GM08714 (cell line): ENCODE measurements around the gene PDE2A.

Source experiments
- H3K4me3 ChIP-seq: fragments of 200-500 bp; sonication (Bioruptor generic); 2 replicates; pipeline ENCODE4 v1.5.1; 2014; ENCODE audit warnings: mild to moderate bottlenecking, low read length, inconsistent platforms
- ZNF274 ChIP-seq: IDR thresholded peaks from 2 replicates; pipeline ENCODE4 v1.6.1; 2012; ENCODE audit warnings: mild to moderate bottlenecking, low read depth, low read length

PDE2A gene

DNA sequence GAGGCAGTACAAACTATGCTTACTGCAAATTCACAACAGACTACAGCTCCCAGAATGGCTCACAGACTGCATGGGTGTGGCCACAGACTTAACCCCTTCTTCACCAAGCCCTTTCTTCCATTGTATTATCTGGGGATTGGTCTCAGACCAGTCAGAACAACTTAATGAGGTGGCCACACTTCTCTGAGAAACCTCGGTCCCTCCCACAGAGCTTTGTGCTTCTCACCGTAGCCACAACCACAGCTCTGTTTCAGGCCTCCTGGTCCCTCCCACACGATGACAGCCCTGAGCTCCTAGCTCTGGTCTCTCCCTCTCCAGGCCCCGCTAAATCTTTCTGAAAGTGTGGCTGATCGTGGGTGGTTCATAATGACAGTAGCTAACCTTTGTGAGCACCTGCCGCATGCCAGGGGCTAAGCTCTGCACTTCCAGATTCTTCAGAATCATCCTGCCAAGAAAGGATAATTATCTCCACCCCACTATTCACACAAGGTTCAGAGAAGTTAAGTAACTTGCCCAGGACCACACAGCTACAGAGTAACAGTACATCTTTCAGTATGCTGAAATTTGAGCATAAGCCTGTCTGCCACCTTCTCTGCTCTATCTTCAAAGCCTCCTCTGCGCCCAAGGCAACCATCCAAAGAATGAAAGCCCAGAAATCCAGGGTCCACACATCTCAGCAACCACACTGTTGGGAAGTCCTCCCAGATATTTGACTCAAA lies 5.4 kb downstream of the PDE2A start:
- H3K4me3 ChIP-seq, result no peak overlapping the region
- no peak for TF ChIP-seq ZNF274

DNA sequence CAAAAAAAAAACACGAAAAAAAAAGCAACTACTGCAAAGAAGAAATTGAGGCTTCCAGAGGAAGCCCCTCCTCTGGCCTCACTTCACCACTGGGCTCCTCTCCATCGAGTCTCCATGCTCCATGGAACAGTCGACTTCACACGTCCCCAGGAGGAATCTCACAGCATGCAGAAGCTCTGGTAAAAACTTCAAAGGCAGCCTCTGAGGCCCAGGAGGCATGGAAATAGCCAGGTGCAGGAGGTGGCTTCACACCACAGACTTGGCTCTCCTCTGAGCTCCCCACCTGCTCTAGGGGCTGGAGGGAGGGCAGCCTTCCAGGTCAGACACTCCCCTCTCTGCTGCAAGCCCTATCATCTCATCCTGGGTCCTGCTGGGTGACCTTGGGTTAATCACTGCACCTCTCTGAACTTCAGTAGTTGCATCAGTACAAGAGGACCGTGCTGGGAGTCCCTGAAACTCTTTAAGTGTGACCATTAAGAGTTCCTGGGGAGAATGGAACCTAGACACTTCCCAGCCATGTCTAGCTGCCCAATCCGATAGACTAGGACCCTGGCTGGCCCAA lies 8.2 kb downstream of the PDE2A start:
- TF ChIP-seq ZNF274, result no peak
- H3K4me3 ChIP-seq, result no peak overlapping the region

DNA sequence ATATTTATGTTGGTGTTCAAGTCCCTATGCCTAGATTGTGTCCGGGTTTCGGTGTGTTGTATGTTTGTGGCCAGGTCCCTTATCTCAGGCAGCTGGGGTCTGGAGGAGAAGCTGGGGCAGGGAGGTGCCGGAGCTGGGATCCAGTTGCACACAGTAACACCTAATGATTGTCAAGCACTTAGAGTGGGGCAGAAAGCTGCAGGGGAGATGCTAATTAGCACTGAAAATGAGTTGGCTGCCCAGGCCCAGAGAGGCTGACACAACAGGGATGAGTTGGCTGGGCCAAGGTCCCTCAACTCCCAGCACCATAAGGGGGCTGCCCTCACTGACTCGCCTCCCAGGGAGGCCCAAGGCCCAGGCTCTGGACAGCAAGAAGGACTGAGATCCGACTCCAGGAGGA lies 12.2 kb downstream of the PDE2A start:
- no peak for TF ChIP-seq ZNF274
- no peak overlapping the region for H3K4me3 ChIP-seq

DNA sequence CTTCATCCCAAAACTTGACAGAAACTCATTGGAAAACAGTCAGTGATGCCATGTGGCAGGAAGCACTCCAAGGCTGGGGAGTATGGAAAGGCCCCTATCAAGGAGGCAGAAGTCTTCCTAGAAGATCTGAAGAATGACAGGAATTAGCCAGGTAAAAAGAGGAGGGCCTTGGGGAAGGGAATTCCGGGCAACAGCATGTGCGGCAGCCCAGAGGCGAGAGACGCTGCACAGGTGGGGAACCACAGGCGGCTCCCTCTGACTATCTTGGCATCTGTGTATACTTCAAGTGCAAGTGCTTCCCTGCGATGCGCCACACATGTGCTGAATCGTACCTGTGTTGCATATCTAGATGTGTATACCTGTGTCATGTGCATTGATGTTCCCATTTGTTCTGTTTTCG lies 12.7 kb downstream of the PDE2A start:
- TF ChIP-seq ZNF274, result no peak
- no peak overlapping the region for H3K4me3 ChIP-seq

DNA sequence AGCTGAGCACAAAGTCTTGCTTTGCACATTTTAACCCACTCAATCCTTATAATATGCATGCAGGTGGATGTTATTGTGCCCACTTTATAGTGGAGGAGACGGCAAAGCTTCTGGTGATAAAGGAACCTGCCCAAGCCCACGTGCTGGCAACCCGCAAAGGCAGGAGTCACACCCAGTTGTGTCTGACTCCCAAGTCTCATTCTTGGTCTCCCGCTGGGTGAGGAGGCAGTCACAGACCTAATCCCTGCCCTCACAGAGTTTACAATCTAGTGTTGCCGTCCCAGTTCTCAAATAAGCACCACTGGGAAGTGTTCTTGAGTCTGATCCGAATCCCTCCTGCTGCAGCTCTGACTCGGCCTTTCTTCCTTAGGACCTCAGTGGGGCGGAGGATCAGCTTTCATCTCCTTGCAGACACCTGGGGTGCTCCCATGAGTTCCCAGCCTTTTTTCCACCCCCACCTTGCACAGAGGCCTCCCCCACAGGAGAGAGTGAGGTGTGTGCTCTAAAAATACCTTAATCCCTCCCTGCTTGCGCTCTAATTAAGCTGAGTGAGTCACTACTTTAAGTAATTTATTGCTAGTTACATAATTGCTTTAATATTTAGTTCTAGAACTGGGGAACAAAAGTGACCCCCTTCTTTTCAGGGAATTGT lies 15.1 kb downstream of the PDE2A start:
- TF ChIP-seq ZNF274, result no peak
- no peak overlapping the region for H3K4me3 ChIP-seq

DNA sequence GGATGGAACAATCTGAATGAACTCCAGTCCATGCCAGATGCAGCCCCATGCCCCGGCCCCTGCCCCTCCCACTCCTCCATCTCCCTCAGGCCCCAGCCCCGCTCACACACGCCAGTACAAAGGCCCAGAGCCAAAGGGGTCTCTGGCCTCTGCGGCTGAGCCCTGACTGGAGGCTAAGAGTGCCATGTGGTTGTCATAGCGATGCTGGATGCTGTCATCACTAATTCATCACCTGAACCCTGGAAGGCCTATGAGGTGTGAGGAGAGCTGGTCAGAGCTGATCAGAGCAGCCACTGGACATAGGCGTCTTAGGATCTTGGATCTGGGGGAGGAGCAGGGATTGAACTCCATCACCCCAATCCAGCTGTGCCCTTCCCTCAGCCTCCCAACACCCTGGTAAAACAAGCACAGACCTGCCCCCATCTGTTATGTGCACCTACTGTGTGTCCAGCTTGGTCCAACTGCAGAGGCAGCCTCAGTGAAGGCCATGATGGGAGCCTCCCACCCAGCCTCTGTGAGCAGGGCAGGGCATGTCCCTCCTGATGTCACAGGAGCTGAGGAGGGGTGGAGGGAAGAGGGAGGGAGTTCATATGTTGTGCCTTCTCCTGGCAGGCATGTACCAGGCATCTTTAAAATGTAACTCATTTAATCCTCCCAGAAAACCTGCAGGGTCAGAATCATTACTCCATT lies 16.7 kb downstream of the PDE2A start:
- H3K4me3 ChIP-seq, result no peak overlapping the region
- TF ChIP-seq ZNF274, result no peak

DNA sequence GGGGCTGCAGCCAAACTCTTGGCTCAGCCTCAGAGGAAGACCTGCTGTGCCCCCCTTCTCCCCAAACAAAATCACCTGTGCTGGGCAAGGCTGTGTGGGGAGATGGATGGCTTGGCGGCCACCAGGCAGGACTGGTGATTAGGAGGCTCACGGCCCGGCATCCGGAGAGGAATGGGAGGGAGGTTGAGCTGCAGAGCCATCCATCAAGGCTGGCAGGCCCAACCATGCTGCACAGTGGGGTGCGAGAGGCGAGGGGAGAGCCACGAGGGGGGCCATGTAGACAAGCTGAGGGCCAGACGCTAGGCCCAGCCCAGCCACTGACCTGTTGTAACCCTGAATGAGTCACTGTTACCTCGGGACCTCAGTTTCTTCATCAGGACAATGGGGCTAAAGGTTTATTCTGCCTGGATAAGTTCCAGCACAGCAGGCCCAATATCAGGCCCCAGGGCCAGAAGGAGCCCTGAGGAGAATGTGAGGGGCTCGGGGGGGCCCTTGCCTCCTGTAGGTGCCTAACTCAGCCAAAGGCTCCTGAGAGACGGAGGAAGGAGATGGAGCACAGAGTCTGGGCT lies 18.2 kb downstream of the PDE2A start:
- no peak overlapping the region for H3K4me3 ChIP-seq
- no peak for TF ChIP-seq ZNF274

DNA sequence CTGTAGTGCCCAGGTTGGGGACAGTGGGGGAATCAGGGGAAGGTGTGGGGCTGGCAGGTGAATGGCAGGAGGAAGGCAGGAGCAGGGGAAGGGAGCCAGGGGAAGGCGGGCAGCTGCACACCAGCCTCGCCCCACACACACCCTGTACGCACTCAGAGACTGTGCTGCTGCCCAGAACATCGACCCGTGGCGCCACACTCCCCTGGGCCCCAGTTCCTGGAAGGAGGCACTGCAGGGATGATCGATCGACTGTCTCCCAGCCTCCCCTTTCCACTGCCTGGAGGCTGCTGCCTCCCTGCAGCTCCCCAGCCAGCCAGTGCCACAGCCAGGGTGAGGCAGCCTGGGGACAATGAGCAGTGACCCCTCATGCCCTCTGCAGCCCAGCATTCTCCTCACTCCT lies 19.2 kb downstream of the PDE2A start:
- TF ChIP-seq ZNF274, result no peak
- H3K4me3 ChIP-seq, result no peak overlapping the region

DNA sequence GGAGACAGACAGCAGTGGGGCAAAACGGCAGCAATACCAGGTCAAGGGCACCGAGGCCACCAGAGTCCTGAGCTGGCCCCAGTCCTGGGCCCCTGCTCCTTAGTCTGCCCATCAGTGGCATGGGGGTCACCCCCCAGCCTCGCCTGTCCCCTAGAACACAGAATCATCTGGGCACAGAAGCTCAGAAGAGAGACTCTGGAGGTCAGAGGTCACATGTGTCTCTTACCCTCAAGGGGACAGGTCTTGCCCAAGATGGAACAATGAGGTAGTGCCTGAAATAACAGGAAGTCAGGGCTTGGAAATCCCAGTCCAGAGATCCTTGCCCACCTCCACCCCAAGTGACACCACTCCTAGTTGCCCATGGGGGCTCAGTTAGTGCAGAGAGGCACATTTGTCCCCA lies 20.6 kb downstream of the PDE2A start:
- TF ChIP-seq ZNF274, result no peak
- no peak overlapping the region for H3K4me3 ChIP-seq

DNA sequence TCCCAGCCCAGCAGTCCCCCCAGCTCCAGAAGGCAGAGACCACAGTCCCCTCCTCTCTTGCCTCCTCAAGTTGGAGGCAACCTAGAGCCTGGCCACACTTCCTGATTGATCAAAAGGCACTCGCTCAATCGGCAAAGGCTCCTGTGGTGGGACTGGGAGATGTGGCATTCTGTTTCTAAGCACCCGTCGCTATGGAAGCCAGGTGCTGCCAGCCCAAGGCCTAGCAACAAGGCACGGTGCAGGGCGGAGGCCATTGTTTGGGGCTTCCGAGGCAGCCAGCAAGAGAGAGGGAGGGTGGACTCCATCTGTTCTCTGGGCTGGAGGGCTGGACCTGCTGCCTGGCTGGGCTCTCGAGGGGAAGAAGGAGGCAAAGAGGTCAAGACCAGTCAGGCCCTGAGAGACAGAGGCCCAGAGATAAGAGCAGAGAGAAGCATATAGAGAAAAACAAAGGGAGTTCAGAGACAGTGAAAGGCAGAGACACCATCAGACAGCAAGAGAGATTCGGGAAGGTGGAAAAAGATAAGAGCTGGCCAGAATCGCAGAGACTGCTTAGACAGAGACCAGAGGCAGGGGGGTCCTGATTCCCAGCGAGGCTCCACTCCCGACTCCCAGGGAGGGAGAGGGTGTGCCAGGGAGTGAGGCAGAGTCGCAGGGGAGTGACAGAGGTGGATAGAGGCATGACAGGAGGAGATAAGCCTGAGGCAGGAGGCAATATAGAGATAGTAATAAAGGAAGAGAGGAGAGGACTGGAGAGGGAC lies 21.2 kb downstream of the PDE2A start:
- no peak overlapping the region for H3K4me3 ChIP-seq
- no peak for TF ChIP-seq ZNF274

DNA sequence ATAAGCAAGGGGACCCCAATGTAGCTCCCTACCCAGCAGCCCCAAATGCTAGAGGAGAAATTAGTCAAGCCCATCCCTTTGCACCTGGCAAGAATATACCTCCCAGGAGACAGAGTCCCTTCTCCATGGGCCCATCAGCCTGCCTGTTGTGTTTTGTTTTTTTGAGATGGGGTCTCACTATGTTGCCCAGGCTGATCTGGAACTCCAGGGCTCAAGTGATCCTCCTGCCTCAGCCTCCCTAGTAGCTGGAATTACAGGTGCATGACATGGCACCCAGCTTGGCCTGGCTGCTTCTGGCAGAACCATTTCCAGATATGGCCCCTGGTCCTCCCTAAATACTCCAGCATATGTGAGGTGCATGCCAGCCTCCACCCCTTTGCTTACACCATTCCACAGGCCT lies 22.1 kb downstream of the PDE2A start:
- TF ChIP-seq ZNF274, result no peak
- H3K4me3 ChIP-seq, result no peak overlapping the region

DNA sequence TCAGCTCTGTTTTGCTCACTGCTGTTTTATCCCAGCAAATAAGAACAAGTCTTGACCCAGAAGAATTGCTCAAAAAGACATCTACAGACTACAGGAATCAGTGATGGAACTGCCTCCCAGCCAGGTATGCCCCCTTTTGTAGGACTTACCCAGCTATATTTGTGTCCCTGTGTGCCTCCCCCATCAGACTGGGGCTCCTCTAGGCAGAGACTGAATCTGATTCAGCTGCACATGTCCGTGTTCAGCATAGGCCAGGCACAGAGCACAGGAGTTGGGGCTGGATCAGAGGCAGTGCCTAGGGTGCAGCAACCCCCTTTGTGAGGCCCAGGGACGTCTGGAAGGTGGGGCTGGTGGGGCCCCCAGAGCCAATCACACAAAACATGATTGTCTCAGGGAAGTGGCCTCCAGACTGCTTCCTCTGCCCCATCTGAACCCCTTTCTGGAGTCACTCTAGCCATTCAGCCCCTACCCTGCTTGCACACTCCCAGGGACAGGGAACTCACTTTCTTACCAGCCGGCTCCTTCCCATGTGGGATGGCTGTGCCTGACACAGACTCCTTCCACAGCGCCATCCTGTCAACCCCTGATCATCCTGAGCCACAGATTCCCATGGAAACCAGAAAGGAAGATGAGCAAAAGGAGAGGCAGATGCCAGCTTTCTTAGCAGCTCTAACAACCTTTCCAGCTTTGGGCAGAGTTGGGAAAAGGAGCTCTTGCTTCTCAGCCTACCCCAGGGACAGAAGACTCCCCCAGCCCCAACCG lies 24.8 kb downstream of the PDE2A start:
- no peak overlapping the region for H3K4me3 ChIP-seq
- no peak for TF ChIP-seq ZNF274
